Measurements from ENCODE around the gene CAPN2. TPM values are rescaled to one million over a fixed set of nuclear protein-coding genes. Genes with fewer than 3 reads are reported as not detected.

Gene CAPN2
- total RNA-seq, 2 donors from 2014 or later, result 88.5 to 156 TPM

GRCh38 chr1:223755432-223755792 lies 43.1 kb downstream of the CAPN2 start:
- no peak overlapping the region for H3K27ac ChIP-seq
- no peaks in the 10 kb centered on the region for H3K36me3 ChIP-seq
- intact Hi-C loops (cut with DNase I), result no loop called here
- DNase-seq (ENCODE audit: low spot score), result no peak
- H3K9me3 ChIP-seq, result no peaks in the 10 kb centered on the region
- H3K4me1 ChIP-seq (replicated peaks), result no peaks in the 10 kb centered on the region
- TF ChIP-seq CTCF (IDR thresholded peaks at IDR 0.05), result no peak
- TF ChIP-seq POLR2A (IDR thresholded peaks at IDR 0.05), result no peak
- TF ChIP-seq POLR2AphosphoS5 (IDR thresholded peaks at IDR 0.05), result no peak
- 86% methylated on average over 9 of the region's 9 CpGs for WGBS
- H3K4me3 ChIP-seq, result no peak overlapping the region
- no peaks in the 10 kb centered on the region for H3K27me3 ChIP-seq (replicated peaks; ENCODE audit: insufficient read depth)

- Histone ChIP-seq H3K27me3 (replicated peaks; ENCODE audit: insufficient read depth) (no peaks in the 10 kb centered on the region), H3K27ac (no peak overlapping the region), H3K9me3 (no peaks in the 10 kb centered on the region), H3K4me3 (no peak overlapping the region), H3K4me1 (replicated peaks) (no peaks in the 10 kb centered on the region), H3K36me3 (no peaks in the 10 kb centered on the region)
- intact Hi-C loops (cut with DNase I), result no loop called here
- 78% methylated on average over 12 of the region's 13 CpGs for WGBS
- TF ChIP-seq CTCF (IDR thresholded peaks at IDR 0.05) (no peak), POLR2AphosphoS5 (IDR thresholded peaks at IDR 0.05) (no peak), POLR2A (IDR thresholded peaks at IDR 0.05) (no peak)
- no peak for DNase-seq (ENCODE audit: low spot score)
Observed at GRCh38 chr1:223755992-223756775, 43.8 kb downstream of the CAPN2 start.

- no peak for DNase-seq (ENCODE audit: low spot score)
- Histone ChIP-seq H3K4me3 (no peak overlapping the region), H3K36me3 (no peaks in the 10 kb centered on the region), H3K4me1 (replicated peaks) (no peaks in the 10 kb centered on the region), H3K27me3 (replicated peaks; ENCODE audit: insufficient read depth) (no peaks in the 10 kb centered on the region), H3K9me3 (no peaks in the 10 kb centered on the region), H3K27ac (no peak overlapping the region)
- TF ChIP-seq POLR2A (IDR thresholded peaks at IDR 0.05), result no peak
- no peak for TF ChIP-seq POLR2AphosphoS5 (IDR thresholded peaks at IDR 0.05)
- TF ChIP-seq CTCF (IDR thresholded peaks at IDR 0.05), result no peak
- intact Hi-C loops (cut with DNase I), result no loop called here
- WGBS, result 92% methylated on average over 20 of the region's 20 CpGs
Observed at GRCh38 chr1:223756806-223757700, 44.7 kb downstream of the CAPN2 start.

- H3K36me3 ChIP-seq, result no peaks in the 10 kb centered on the region
- no peak for TF ChIP-seq POLR2AphosphoS5 (IDR thresholded peaks at IDR 0.05)
- TF ChIP-seq CTCF (IDR thresholded peaks at IDR 0.05), result no peak
- TF ChIP-seq POLR2A (IDR thresholded peaks at IDR 0.05), result no peak
- no peaks in the 10 kb centered on the region for H3K27me3 ChIP-seq (replicated peaks; ENCODE audit: insufficient read depth)
- no peaks in the 10 kb centered on the region for H3K9me3 ChIP-seq
- intact Hi-C loops (cut with DNase I), result no loop called here
- no peaks in the 10 kb centered on the region for H3K4me1 ChIP-seq (replicated peaks)
- no peak overlapping the region for H3K27ac ChIP-seq
- WGBS, result 97% methylated on average over 9 of the region's 9 CpGs
- H3K4me3 ChIP-seq, result no peak overlapping the region
- no peak for DNase-seq (ENCODE audit: low spot score)
Observed at GRCh38 chr1:223758734-223759133, 46.4 kb downstream of the CAPN2 start.

Measured in prostate gland (tissue), 2 donors.